NCI-H2081 (cell line): Measurements from ENCODE around the gene CACNA2D4.

Experiments
- DNase-seq, 2 experiments: peaks; one replicate each; lab custom pipeline; 2025; lab: John Stamatoyannopoulos, UW

CACNA2D4 gene

DNA sequence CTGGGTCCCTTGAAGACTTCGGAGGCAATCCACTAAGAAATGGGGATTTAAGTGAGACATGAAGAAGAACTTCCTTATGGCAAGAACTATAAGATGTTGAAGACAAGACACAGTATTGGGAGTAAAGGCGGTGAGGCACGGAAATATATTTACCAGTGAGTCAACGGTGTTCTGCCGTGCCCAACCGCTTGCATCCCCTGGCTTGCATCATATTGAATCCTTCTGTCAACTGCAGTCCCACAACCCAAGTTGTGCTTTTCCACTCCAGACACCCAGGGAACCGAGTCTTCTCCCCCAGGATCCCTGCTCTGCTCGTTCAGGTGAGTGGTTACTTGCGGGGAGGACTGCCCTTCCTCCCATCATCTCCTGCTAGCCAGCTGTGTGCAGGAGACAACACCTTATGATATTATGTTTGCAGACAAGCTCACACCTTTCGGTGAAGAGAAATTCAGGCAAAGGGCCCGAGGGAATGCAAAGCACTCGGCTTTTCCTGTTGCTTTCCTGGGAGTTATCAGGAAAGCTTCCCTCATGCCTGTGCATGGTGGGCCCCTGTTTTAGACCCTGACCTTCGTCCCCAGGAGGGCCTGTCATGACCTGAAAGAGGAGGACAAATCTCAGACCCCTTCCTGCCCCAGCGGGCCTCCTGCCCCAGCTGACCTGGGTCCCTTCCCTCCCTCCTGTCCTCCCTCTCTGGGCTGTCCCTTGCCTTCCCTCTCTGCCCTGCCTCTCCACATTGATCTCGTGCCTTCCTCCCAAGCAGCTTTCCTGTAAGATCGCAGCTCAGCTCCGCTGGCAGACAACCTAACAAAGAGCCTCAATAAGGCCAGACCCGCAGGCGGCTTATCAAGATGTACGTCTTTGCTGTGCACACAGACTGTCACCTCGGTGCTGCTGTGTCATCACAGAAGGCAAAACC is 102.4 kb downstream of the CACNA2D4 start:
- no peak for DNase-seq

DNA sequence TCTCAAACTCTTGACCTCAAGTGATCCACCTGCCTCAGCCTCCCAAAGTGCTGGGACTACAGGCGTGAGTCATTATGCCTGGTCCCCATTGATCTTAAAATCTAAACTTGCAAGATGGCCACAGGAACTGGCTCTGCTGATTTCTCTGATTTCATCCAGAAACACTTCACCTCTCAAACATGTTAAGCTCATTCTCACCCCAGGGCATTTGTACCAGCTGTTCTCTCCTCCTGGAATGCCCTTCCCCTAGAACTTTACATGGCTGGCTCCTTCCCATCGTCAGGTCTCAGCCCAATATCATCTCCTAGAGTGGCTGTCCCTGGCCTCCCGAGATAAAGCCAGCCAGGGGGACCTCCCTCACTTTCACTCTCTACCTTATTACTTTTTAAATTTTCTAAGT is 103.3 kb downstream of the CACNA2D4 start:
- no peak for DNase-seq

DNA sequence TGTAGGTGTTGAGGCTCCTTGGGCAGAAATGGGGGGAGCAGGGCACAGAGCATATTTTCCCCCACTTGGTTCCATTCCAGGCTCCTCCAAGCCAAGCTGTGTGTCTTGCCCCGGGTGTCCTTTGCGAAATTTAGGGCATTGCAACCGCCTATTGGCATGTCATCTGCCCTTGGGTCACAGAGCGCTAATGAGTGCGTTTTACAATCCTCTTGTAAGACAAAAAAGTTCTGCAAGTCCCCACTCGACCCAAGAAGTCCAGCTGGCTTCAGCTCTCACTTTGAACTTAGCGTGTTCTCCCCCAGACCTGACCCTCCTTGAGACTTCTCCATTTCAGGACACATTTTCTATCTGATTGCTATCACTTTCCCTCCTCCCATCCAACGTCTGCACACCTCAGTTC is 104.2 kb downstream of the CACNA2D4 start:
- no peak for DNase-seq

DNA sequence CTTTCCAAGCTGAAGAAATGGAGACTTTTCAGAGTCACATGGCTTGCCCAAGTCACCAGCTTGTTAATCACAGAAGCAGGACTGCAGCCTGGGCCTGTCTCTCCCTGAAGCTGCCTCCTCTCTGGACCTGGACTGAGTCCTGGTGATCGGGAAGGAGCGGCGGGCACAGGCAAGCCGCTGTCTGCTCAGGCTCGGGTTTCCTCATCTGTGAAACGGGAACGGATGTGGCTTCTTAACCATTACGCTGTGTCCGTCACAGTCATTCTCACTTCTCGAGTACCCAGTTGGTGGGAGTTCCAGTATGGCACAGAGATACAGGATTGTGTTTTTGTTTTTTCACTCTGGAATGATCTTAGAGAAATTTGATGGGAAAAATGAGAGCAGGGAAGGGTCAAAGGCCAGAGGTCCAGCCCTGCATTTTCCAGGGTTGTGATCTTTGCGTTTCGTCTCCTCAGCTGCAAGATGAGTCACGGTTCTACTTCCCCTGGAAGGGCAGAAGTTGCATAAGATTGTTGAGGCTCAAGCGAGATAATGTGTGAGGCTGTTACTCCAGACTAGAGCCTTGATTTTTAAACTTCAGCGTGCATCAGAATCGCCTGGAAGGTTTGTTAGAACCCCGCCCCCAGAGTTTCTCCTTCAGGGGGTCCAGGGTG is 105.7 kb downstream of the CACNA2D4 start:
- no peak for DNase-seq

DNA sequence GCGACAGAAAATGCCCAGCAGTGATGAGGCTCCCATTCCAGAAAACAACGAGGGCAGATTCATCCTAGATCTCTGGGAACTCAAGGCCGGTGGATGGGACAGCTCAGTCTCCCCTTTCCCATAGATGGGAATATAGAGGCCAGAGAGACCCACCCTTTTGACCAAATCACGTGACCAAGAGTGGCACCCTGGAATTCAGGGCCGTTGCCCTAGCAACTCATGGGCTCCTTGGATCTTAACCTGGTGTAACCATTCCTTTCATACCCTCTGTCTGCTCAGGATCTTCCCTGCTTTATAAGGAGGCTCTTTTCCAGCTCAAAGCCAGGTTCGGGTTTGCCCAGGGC is 106.5 kb downstream of the CACNA2D4 start:
- no peak for DNase-seq

DNA sequence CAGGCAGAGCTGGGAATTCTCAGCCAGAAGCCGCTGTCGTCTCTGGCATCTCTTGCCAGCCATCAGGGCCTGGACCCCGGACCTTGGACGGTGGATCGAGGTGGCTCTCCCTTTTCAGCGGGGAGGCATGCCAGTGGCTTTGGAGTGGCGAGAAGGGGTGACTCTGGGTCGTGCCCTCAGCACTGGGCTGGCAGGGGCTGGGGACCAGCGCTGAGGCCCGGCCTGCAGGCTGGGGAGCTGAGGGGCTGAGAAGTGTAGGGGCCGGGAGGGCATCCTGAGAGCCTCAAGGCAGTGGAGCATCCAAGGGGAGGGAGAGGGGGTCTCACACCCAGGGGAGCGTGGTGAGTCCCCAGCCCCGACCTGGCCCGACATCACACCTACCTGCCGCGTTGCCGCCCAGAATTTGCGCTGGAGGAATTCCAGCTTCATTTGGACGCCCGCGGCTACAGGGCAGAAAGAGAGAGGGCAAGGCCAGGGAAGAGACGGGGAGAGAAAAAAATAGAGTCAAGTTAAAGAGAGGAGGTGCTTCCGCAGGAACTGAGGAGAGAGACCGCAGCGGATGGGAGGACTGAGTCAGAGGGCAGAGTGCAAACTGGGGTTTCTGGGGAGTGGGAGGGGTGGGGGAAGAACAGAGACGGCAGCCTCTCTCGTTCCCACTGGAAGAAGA is 107.0 kb downstream of the CACNA2D4 start:
- DNase-seq: no peak

DNA sequence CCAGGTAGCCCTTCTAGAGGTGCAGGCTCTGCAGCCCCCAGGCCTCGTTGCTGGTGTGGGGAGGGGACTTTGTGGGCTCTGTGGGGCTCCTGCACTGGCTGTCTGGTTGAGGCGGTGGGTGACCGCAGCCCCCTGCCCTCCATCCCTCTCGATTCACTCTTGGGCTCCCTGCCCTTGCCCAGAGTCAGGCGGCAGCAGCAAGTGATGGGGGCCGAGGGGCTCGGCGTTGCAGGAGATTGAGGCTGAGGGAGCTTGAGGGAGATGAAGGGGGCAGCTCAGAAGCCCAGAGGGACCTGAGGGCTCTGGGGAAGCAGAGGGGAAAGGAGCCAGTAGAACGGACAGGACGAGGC is 107.5 kb downstream of the CACNA2D4 start:
- DNase-seq: no peak

DNA sequence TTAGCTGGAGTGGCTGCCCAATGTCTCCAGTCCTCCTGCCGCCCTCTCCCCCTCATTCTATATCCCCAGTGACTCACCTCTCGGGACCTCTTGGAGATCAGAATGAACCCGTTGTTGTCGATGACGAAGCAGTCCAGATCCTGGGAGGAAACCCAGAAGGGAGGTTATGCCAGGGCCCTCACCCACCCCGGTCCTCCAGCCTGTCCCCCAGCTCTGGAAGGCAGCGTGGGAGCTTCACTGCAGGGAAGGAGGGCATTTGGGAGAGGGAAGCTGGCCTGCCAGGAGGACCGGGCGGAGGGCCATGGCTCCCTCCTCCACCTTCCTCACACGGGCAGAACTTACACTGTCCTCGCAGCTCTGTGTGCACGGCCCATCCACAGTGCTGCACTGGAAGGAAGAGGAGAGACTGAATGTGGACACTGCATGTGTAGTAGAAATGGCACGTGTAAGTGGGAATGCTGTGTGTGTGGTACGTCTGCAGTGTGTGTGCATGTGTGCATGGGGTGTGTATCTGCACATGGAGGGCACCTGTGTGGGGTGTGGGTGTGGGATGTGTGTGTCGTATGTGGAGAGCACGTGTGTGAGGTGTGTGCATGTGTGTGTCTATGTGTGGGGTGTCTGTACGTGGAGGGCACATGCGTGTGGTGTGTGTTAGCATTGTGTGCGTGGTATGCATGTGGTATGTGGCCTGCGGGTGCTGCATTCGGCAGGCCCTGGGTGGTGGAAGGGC is 108.1 kb downstream of the CACNA2D4 start:
- DNase-seq: no peak

DNA sequence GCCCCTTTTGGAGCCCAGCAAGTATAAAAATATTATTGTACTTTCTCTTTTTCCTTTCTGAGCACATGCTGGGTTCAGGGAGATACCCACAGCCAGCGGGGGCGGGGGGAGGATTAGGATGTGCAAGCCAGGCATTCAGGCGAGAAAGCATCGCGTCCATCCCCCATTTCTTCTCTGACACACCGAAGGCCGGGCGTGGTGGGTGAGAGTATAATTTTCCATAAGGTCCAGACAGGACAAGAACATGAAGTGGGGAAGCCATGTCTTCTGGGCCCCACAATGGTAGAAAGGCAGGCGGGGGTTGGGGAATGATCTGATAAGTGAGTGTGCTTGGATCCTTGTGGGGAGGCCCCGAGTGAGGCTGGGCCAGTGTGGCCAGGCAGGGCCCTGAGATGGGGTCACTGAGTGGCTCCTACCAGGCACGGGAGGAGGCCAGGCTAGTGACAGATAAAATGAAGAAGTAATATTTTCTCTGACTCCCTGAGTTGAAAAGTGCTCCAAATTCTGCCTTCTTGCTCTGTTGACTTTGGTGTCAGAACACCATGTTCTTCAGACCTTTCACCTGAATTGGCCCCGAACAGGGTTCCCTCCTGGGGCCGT is 108.8 kb downstream of the CACNA2D4 start:
- no peak for DNase-seq

DNA sequence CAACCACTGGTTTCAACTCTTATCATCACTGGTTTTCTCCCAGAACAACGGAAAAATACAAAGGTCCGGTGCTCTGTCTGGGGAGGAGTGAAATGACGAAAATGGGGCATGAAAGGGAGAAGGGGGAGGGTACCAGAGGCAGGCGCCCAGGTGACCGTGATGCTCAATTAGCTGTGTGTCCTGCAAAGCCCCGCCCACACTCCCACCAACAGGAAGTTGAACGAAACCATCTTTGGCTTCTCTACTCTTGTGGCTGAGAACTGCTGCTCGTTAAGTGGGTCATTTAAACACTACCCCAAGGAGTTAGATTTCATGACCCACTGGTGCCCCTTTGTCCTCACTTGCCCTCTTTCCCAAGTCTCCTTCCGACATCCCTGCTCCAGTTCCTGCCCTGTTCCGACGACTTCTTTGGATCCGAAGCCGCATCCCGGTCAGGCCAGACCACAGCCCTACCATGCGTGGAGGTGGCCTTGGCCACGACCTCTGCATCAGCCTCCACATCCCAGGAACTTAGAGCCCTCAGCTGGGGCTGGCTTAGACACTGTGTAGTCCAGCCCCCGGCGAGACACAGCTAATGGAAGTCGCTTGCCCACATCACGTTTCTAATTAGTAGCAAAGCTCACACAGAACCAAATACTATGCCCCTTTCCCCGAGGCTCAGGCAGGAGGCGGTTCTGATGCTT is 109.5 kb downstream of the CACNA2D4 start:
- no peak for DNase-seq

DNA sequence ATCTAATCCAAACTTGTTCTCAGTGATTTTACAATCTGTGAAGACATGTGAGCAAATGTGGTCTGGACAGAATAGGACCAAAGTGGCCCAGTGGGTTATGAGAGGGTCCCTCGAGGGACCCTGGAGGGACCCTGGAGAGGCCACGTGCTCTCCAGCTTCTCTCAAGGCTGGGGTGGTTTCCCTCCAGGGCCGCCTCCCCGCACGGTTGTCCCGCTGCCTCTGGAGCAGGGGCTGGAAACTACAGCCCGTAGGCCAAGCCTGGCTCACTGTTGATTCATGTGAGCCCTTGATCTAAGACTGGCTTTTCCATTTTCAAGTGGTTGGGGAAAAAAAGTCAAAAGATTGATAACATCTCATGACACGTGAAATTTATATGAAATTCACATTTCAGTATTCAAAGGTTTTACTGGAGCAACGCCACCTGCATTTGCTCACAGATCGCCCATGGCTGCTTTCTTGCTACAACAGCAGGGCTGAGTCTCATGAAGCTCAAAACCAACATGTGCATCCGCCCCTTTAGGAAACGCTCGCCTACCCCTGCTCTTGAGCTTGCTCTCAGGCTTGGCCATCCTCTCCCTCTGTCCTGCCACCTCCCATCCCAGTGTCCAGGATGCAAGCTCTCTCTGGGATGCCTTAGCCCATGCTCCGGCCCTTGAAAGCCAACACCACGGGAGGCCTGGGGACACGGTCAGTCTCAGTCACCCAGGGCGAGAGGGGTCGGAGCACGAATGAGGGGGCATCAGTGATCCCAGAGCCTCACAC is 110.2 kb downstream of the CACNA2D4 start:
- no peak for DNase-seq

DNA sequence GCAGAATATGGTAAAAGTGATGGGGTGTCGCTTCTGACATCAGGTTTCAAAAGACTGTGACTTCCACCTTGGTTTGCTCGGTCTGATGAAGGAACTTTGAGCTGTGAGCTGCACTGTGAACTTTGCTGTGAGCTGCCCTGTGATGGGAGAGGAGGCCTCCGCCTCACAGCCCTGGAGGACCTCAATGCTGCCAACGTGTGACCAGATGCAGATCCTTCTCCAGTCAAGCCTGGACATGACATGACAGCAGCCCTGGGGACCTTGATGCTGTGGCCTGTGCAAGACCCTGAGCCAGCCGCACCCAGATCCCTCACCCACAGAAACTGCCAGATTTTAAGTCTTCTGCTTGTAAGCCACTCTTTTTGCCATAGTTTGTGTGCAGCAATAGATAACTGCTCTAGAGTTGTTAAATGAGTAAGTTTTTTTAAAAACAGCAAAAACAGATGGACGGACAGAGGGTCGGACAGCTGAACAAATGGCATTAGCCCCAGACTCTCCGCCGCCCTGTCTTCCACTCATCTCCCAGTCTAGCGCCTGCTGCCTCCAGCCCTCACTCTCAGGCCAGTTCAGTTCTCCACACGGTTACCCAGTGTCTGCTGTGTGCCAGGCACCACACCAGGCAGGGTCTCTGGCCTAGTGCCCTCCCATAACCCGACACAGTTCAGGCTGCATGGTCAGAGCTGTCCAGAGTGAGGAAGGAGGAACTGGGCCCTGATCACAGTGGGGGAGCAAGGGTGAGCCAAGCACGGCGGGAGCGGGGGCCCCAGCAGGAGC is 111.2 kb downstream of the CACNA2D4 start:
- no peak for DNase-seq

DNA sequence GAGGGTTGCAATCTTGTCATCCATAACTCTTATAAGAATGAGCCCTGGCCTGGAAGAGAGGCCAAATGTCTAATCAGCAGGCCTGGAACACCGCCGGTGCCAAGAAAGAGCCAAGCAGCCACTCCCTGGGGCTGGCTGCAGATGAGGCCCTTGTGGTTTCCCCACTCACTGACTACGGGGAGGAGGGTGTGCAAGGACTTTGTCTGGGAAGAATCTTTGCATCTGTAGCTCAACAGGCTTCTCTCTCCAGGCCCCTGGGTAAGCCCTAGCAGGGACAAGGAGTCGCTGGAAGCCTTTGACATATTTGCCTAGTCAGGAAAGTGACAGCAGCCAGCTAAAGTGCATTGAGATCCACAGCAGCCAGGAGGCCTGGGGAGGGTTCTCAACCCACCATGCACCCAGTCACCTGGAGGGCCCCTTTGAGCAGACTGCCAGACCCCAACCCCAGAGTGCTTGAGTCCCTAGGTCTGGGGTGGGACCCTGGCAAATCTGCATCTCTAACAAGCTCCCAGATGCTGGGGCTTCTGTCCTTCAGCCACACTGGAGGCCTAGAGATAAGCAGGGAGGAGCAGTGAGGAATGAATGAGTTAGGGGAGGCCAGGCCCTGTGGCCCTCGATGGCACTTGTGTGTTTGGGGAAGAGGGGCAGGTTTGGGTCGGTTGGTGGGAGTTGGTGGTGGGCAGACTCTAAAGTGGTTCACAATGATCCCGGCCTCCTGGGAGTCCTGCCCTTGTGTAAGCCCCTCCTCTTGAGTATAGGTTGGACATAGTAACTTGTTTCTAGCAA is 112.0 kb downstream of the CACNA2D4 start:
- DNase-seq: no peak

DNA sequence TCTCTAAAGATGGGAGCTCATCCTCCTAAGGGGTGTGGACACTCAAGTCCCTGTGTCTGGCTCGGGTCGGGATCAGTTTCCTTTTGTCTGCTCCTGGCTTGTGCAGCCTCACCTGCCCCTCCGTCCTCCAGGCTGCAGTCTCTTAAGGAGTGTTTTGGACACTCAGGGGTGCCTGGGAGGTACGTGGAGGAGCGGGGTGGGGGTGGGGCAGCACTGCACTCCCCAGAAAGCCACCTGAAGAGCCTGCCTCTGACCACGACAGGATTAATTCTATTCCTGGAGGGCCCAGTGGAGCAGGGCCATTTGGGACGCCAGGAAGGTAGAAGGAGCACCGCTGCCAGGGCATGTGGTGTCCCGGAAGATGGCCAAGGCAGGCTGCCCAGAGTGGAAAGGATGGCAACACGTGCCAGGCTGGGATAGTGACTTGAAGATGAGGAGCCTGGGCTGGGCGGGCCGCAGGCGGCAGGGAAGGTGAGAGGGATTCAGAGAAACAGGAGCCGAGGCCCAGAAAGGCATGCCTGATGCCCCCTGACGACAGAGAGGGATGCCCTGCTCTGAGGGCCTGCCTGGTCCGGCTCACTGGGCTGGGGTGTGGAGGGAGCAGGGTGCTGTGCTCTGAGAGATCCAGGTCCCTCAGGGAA is 112.9 kb downstream of the CACNA2D4 start:
- no peak for DNase-seq

DNA sequence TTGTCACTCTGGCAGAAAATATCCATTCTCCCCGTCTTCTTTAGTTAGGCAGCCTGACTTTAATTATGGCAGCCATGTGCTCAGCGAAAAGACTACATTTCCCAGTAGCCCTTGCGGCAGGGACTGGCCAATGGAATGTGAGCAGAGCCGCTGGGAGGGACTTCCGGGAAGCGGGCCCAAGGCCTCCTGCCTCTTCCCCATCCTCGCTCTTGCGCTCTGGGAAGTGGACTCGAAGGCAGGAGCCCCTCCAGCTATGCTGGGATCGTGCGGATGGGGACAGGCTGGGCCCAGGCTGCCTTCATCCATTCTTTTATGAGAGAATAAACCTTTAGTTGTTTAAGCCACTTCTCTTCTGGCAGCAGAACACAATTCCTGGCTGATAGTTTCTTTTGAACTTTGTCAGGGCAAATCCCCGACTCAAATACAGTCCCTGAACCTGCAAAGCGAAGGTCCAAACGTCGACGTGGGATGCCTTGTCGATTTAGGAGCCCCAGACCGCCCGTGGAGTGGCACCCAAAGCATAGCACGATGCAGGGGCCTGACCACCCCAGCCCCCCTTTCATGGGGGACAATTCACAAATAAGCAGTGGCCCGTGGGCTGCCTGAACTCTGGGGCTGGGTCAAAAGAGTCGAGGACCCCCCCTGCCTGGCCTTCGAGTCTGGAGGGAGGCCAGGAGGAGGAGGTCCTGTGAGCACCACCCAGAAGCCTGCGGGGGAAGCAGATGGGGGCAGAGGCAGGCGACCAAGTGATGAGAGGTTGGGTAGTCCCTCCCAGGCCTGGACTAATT is 113.7 kb downstream of the CACNA2D4 start:
- DNase-seq: peak; percentile 78 to 92

DNA sequence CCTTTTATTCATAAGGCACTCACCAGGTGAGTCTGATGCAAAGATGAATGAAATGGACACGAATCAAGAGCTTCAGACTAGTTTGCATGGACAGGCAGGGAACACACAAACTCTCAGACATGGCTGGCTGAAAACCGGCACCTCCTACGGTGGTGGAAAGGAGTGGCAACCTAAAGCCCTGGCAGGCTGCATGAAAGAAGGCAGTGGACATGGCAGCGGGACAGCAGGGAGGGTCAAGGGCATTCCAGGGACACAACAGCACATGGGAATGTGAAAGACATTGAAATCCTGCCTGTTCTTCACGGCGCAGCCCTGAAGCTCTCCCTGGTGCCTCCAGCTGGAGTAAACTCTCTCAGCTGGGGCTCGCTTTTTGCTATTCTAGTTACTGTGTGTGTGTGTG is 114.7 kb downstream of the CACNA2D4 start:
- DNase-seq: no peak

DNA sequence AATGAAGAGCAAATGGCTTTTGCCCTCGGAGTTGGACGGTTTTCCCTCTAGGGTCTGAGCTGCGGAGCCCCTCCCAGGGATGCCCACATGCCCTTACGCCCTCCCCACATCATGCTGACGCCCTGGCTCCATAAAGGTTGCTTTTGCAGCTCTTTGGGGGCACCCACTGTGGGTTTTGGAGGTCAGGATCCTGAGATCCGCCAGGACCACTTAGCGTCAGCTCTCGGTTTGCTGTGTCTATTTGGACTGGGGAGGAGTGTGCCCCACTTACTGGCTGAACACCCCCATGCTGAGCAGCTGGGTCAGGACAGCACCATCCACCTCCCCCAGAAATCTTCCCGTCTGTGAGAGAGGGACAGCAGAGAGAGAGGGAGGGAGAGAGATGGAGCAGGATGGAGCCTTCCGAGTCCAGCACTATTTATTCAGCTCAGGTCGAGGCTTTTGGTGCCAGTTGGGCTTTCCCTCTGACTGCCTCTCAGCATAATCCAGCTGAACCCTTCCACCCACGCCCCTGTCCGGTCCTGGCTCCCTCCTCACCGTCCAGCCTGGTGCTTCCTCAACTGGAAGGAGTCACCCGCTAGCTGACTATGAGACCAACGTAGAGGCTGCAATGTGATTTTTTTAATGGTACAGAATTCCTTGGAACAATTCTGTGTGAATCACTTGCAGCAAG is 117.0 kb downstream of the CACNA2D4 start:
- no peak for DNase-seq
